ENCODE measurements around the gene ETNK2. TPM values are rescaled to one million over a fixed set of nuclear protein-coding genes. Genes with fewer than 3 reads are reported as not detected.
A peak's percentile ranks its signal among the peaks of the same experiment; 100 is the strongest.

The ETNK2 gene
- total and polyA plus RNA-seq, 2 of the 13 experiments (the other 11 are each of a cell fraction or from before 2014, with no cell fraction given): 15.5 to 42.8 TPM

- peak; percentile 63; the same call in 1 of the 2 replicates for TF ChIP-seq ZBTB38 (CRISPR knock-in tag; IDR thresholded peaks at IDR 0.05)
- TF ChIP-seq, protein P1, sequence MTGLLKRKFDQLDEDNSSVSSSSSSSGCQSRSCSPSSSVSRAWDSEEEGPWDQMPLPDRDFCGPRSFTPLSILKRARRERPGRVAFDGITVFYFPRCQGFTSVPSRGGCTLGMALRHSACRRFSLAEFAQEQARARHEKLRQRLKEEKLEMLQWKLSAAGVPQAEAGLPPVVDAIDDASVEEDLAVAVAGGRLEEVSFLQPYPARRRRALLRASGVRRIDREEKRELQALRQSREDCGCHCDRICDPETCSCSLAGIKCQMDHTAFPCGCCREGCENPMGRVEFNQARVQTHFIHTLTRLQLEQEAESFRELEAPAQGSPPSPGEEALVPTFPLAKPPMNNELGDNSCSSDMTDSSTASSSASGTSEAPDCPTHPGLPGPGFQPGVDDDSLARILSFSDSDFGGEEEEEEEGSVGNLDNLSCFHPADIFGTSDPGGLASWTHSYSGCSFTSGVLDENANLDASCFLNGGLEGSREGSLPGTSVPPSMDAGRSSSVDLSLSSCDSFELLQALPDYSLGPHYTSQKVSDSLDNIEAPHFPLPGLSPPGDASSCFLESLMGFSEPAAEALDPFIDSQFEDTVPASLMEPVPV (CRISPR knock-in tag; IDR thresholded peaks at IDR 0.05): no peak
- no peak for TF ChIP-seq ZNF160 (CRISPR knock-in tag; IDR thresholded peaks at IDR 0.05)
- no peak for TF ChIP-seq ZSCAN29 (CRISPR knock-in tag; conservative IDR thresholded peaks at IDR 0.05)
- TF ChIP-seq TEAD2 (CRISPR knock-in tag; IDR thresholded peaks at IDR 0.05): no peak
- no peak for TF ChIP-seq MTA3 (CRISPR knock-in tag; IDR thresholded peaks at IDR 0.05)
- TF ChIP-seq ZNF772 (CRISPR knock-in tag; IDR thresholded peaks at IDR 0.05): no peak
- TF ChIP-seq FOXA3 (CRISPR knock-in tag; IDR thresholded peaks at IDR 0.05): peak; percentile 65
- TF ChIP-seq MIXL1 (CRISPR knock-in tag; IDR thresholded peaks at IDR 0.05): no peak
- TF ChIP-seq STAT6 (CRISPR knock-in tag; IDR thresholded peaks at IDR 0.05; ENCODE audit: borderline replicate concordance): no peak
- TF ChIP-seq ZHX1 (CRISPR knock-in tag; IDR thresholded peaks at IDR 0.05; ENCODE audit: low read depth): no peak
- no peak for TF ChIP-seq MZF1 (CRISPR knock-in tag; IDR thresholded peaks at IDR 0.05; ENCODE audit: borderline replicate concordance)
- TF ChIP-seq ATF7-NPFF (CRISPR knock-in tag; IDR thresholded peaks at IDR 0.05; ENCODE audit: low read depth): 0 out of 2 replicates have a peak, but pooled peaks have one; percentile 24
- no peak for TF ChIP-seq ZNF510 (CRISPR knock-in tag; IDR thresholded peaks at IDR 0.05; ENCODE audit: low read depth)
- no peak for TF ChIP-seq ZZZ3 (CRISPR knock-in tag; IDR thresholded peaks at IDR 0.05; ENCODE audit: borderline replicate concordance)
- peak; percentile 42; the same call in 1 of the 2 replicates for TF ChIP-seq THAP11 (CRISPR knock-in tag; IDR thresholded peaks at IDR 0.05)
- no peak for TF ChIP-seq ZNF101 (CRISPR knock-in tag; IDR thresholded peaks at IDR 0.05; ENCODE audit: borderline replicate concordance, low read depth)
- TF ChIP-seq HOXA9 (CRISPR knock-in tag; IDR thresholded peaks at IDR 0.05; ENCODE audit: borderline replicate concordance): no peak
- TF ChIP-seq TSC22D2 (CRISPR knock-in tag; IDR thresholded peaks at IDR 0.05; ENCODE audit: borderline replicate concordance): no peak
- TF ChIP-seq SMYD3 (CRISPR knock-in tag; IDR thresholded peaks at IDR 0.05): no peak
- TF ChIP-seq NFKB2 (CRISPR knock-in tag; IDR thresholded peaks at IDR 0.05; ENCODE audit: borderline replicate concordance): 0 out of 2 replicates have a peak, but pooled peaks have one; percentile 17
- TF ChIP-seq, protein P2, sequence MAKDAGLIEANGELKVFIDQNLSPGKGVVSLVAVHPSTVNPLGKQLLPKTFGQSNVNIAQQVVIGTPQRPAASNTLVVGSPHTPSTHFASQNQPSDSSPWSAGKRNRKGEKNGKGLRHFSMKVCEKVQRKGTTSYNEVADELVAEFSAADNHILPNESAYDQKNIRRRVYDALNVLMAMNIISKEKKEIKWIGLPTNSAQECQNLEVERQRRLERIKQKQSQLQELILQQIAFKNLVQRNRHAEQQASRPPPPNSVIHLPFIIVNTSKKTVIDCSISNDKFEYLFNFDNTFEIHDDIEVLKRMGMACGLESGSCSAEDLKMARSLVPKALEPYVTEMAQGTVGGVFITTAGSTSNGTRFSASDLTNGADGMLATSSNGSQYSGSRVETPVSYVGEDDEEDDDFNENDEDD (CRISPR knock-in tag; IDR thresholded peaks at IDR 0.05; ENCODE audit: borderline replicate concordance): no peak
Measured at GRCh38 chr1:204093421-204093717, 58.5 kb downstream of the ETNK2 start (continued).
